ENCODE data around the gene SIGLEC11. TPM values are rescaled to one million over a fixed set of nuclear protein-coding genes. Genes with fewer than 3 reads are reported as not detected.

SIGLEC11 gene
- total RNA-seq, 2 donors from 2014 or later: not detected

- Histone ChIP-seq H3K4me3 (ENCODE audit: low read length) (no peak overlapping the region), H3K27ac (ENCODE audit: low read depth, low read length) (no peak overlapping the region), H3K4me1 (ENCODE audit: control insufficient read depth, insufficient read depth, low read length) (peaks cover 7% of the 10 kb centered on the region), H3K9ac (ENCODE audit: extremely low read depth, low read length, poor library complexity, severe bottlenecking) (no peak overlapping the region), H3K36me3 (ENCODE audit: control insufficient read depth, insufficient read depth, low read length) (peaks cover 72% of the 10 kb centered on the region), H3K27me3 (ENCODE audit: control insufficient read depth, insufficient read depth, low read length, poor library complexity, severe bottlenecking) (no peaks in the 10 kb centered on the region), H3K9me3 (ENCODE audit: control insufficient read depth, low read length) (no peaks in the 10 kb centered on the region)
- DNase-seq: peak; percentile 30
- Mint-ChIP-seq H3K27ac (no peak overlapping the region), H3K4me3 (no peak overlapping the region), H3K4me1 (peaks cover 18% of the 10 kb centered on the region), H3K27me3 (ENCODE audit: insufficient read depth) (no peaks in the 10 kb centered on the region), H3K9me3 (no peaks in the 10 kb centered on the region), H3K36me3 (ENCODE audit: low read depth) (peaks cover 71% of the 10 kb centered on the region)
- TF ChIP-seq CTCF (conservative IDR thresholded peaks at IDR 0.05): no peak
- 95% methylated on average over 23 to 31 of the region's 31 CpGs for WGBS, 2 experiments (ENCODE audit: insufficient coverage in 1 of 2, insufficient read length in 1 of 2)
Measured at GRCh38 chr19:49923055-49924003, 37.6 kb downstream of the SIGLEC11 start.

GRCh38 chr19:49921871-49922795, 38.8 kb downstream of the SIGLEC11 start:
- Mint-ChIP-seq H3K4me1 (peaks cover 12% of the 10 kb centered on the region), H3K4me3 (no peak overlapping the region), H3K9me3 (no peaks in the 10 kb centered on the region), H3K27me3 (ENCODE audit: insufficient read depth) (no peaks in the 10 kb centered on the region), H3K27ac (peak overlapping the region; percentile 39), H3K36me3 (ENCODE audit: low read depth) (peaks cover 73% of the 10 kb centered on the region)
- no peaks in the 10 kb centered on the region for H3K9me3 ChIP-seq (ENCODE audit: control insufficient read depth, low read length)
- no peaks in the 10 kb centered on the region for H3K4me1 ChIP-seq (ENCODE audit: control insufficient read depth, insufficient read depth, low read length)
- WGBS, 2 experiments (ENCODE audit: insufficient coverage in 1 of 2, insufficient read length in 1 of 2): 94 to 97% methylated on average over 13 to 22 of the region's 22 CpGs
- H3K9ac ChIP-seq (ENCODE audit: extremely low read depth, low read length, poor library complexity, severe bottlenecking): no peak overlapping the region
- peak; percentile 44 for DNase-seq
- H3K4me3 ChIP-seq (ENCODE audit: low read length): no peak overlapping the region
- no peak for TF ChIP-seq CTCF (conservative IDR thresholded peaks at IDR 0.05)
- H3K27ac ChIP-seq (ENCODE audit: low read depth, low read length): no peak overlapping the region
- no peaks in the 10 kb centered on the region for H3K27me3 ChIP-seq (ENCODE audit: control insufficient read depth, insufficient read depth, low read length, poor library complexity, severe bottlenecking)
- H3K36me3 ChIP-seq (ENCODE audit: control insufficient read depth, insufficient read depth, low read length): peaks cover 75% of the 10 kb centered on the region

DNA sequence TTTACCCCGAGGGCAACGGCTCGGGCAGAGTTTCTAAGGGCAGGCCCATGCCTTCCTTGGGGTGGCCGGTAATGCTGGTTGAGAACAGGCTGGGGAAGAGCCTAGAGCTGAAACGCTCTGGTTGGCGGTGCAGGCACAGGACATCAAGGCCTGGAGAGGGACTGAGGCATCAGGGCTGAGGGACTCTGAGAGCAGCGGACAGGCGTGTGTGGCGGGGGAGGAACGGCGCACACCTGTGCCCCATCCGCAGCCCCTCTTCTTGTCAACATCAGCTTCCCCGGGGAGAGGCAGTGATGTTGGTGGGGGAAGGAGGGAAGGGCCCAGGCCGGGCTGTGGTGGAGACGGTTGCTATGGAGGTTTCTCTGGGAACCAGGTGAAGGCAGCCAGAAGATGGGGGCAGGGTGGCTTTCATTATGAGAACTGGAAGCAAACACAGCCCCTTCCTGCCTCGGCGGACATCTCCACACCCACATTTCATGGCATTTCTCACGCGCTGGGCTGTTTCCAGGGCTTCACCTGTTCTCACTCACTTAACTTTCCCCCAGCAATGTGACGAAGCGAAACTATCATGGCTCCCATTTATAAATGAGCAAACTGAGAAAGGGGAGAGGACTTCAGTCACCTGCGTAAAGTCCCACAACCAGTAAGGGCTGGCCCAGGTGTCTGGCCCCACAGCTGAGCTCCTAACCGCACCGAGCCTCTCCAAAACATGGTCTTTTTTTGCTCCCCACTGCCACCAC, 40.2 kb downstream of the SIGLEC11 start:
- Mint-ChIP-seq H3K4me1 (peaks cover 12% of the 10 kb centered on the region), H3K27ac (peak overlapping the region; percentile 77), H3K4me3 (no peak overlapping the region), H3K36me3 (ENCODE audit: low read depth) (peaks cover 73% of the 10 kb centered on the region), H3K27me3 (ENCODE audit: insufficient read depth) (no peaks in the 10 kb centered on the region), H3K9me3 (peaks cover 2% of the 10 kb centered on the region)
- no peak overlapping the region for H3K4me3 ChIP-seq (ENCODE audit: low read length)
- no peak for TF ChIP-seq CTCF (conservative IDR thresholded peaks at IDR 0.05)
- no peaks in the 10 kb centered on the region for H3K4me1 ChIP-seq (ENCODE audit: control insufficient read depth, insufficient read depth, low read length)
- no peak overlapping the region for H3K9ac ChIP-seq (ENCODE audit: extremely low read depth, low read length, poor library complexity, severe bottlenecking)
- no peaks in the 10 kb centered on the region for H3K27me3 ChIP-seq (ENCODE audit: control insufficient read depth, insufficient read depth, low read length, poor library complexity, severe bottlenecking)
- DNase-seq: no peak
- H3K27ac ChIP-seq (ENCODE audit: low read depth, low read length): no peak overlapping the region
- no peaks in the 10 kb centered on the region for H3K9me3 ChIP-seq (ENCODE audit: control insufficient read depth, low read length)
- WGBS, 2 experiments (ENCODE audit: insufficient coverage in 1 of 2, insufficient read length in 1 of 2): 97% methylated on average over 18 to 24 of the region's 24 CpGs
- peaks cover 72% of the 10 kb centered on the region for H3K36me3 ChIP-seq (ENCODE audit: control insufficient read depth, insufficient read depth, low read length)
